Mucosa of rectum (tissue), 2 donors: ENCODE data around the gene SNTN.
A peak's percentile ranks its signal among the peaks of the same experiment; 100 is the strongest.

Source experiments
- H3K27ac ChIP-seq, 2 donors: one replicate each; pipeline ENCODE4 v1.7.0; 2013; ENCODE audit warnings: inconsistent platforms in 2 of 2, low read depth in 2 of 2, low read length in 2 of 2
- H3K27me3 ChIP-seq, 2 donors: one replicate each; pipeline ENCODE4 v1.7.0; 2013; ENCODE audit warnings: low read length in 2 of 2; ENCODE audit not compliant: control insufficient read depth in 2 of 2, insufficient read depth in 2 of 2
- H3K36me3 ChIP-seq, 2 donors: one replicate each; pipeline ENCODE4 v1.7.0; 2013; ENCODE audit warnings: low read length in 2 of 2; ENCODE audit not compliant: control insufficient read depth in 2 of 2, insufficient read depth in 2 of 2
- H3K4me1 ChIP-seq, 2 donors: one replicate each; pipeline ENCODE4 v1.7.0; 2013; ENCODE audit warnings: low read length in 2 of 2, mild to moderate bottlenecking in 1 of 2; ENCODE audit not compliant: control insufficient read depth in 2 of 2, insufficient read depth in 2 of 2
- H3K4me3 ChIP-seq, 2 donors: one replicate each; pipeline ENCODE4 v1.7.0; 2013; ENCODE audit warnings: low read length in 2 of 2
- H3K9ac ChIP-seq, 2 donors: one replicate each; pipeline ENCODE4 v1.7.0; 2013; ENCODE audit warnings: low read length in 2 of 2, low read depth in 1 of 2, mild to moderate bottlenecking in 1 of 2
- H3K9me3 ChIP-seq, 2 donors: one replicate each; pipeline ENCODE4 v1.7.0; 2013; ENCODE audit warnings: low read length in 2 of 2; ENCODE audit not compliant: control insufficient read depth in 2 of 2
- donor health status: healthy.
- donor health status: Normal muscosa, but diverticular disease.

Gene SNTN

DNA sequence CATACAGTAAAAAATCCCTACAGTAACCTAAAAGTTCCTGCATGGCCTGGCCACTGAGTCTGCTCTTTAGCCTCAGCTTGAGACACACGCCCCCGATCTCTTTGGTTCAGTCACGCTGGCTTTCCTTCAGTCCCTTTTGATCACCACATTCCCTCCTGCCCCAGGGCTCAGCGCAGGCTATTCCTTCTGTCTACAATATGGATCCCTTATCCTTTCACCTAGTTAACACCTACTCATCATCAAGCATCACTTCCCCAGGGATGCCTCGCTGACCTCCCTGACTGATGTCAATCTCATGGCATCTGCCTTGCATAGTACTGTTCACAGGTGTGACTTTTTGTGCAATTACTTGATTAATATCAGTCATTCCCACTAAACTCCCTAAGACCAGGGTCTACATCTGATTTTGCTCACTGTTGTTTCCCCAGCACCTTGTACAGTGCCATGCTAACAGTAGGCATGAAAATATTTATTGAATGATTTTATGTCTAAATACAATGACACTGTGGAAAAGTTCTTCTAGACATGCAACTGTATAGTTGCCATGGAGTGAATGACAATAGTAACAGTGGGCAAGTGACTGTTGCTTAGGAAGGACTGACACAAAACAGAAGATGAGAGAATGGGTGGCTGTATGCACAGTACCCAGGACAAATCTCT is at the start of gene SNTN:
TSS of gene SNTN (plus strand) at position 610 of the 660 bp plus-strand sequence. CDS start at position 623, 13 bp downstream.
- Histone ChIP-seq H3K9me3 (no peaks in the 10 kb centered on the region), H3K9ac (peak within 1 kb of the TSS in 1 of 2 donors; percentile 8), H3K27ac (no peak within 1 kb of the TSS), H3K4me1 (no peaks in the 10 kb centered on the region), H3K4me3 (no peak within 1 kb of the TSS), H3K36me3 (no peaks in the 10 kb centered on the region), H3K27me3 (no peaks in the 10 kb centered on the region)

- H3K4me3 ChIP-seq = no peak overlapping the region
- no peaks in the 10 kb centered on the region for H3K27me3 ChIP-seq
- no peaks in the 10 kb centered on the region for H3K36me3 ChIP-seq
Observed at GRCh38 chr3:63607716-63608115, 44.8 kb upstream of the SNTN start.

GRCh38 chr3:63609408-63609807 is 43.1 kb upstream of the SNTN start:
- H3K4me3 ChIP-seq = no peak overlapping the region
- H3K27me3 ChIP-seq = no peaks in the 10 kb centered on the region
- H3K9me3 ChIP-seq = no peaks in the 10 kb centered on the region
- H3K27ac ChIP-seq = no peak overlapping the region
- no peaks in the 10 kb centered on the region for H3K36me3 ChIP-seq
- H3K9ac ChIP-seq = no peak overlapping the region
- no peaks in the 10 kb centered on the region for H3K4me1 ChIP-seq

More at GRCh38 chr3:63607716-63608115, 44.8 kb upstream of the SNTN start:
- no peak overlapping the region for H3K9ac ChIP-seq
- H3K27ac ChIP-seq = no peak overlapping the region
- H3K9me3 ChIP-seq = no peaks in the 10 kb centered on the region
- no peaks in the 10 kb centered on the region for H3K4me1 ChIP-seq

- Histone ChIP-seq H3K27ac (no peak overlapping the region), H3K4me3 (no peak overlapping the region), H3K27me3 (no peaks in the 10 kb centered on the region), H3K36me3 (no peaks in the 10 kb centered on the region), H3K4me1 (no peaks in the 10 kb centered on the region), H3K9me3 (no peaks in the 10 kb centered on the region), H3K9ac (no peak overlapping the region)
Observed at GRCh38 chr3:63609834-63610233, 42.6 kb upstream of the SNTN start.

DNA sequence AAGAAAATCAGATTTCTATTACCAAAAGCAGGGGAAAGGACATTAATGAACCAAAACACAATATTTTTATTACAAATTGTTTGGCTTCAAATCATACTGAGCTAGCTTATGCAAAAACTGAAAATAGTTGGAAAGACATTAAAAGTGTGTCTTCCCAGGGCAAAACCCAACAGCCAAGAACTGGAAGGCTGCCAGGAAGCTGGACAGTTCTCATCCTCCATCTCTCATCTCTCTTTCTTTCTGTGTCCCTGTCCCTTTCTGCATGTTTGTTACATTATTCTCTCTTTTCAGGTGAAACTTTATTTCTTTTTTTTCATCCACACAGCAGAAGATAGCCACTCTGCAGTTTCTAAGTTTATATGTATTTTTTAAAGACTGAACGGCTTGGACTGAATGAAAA is 41.1 kb upstream of the SNTN start:
- Histone ChIP-seq H3K9ac (no peak overlapping the region), H3K4me1 (no peaks in the 10 kb centered on the region), H3K27me3 (no peaks in the 10 kb centered on the region), H3K36me3 (no peaks in the 10 kb centered on the region), H3K4me3 (no peak overlapping the region), H3K27ac (no peak overlapping the region), H3K9me3 (no peaks in the 10 kb centered on the region)

- no peak overlapping the region for H3K9ac ChIP-seq
- H3K36me3 ChIP-seq = no peaks in the 10 kb centered on the region
Observed at GRCh38 chr3:63613561-63613960, 38.9 kb upstream of the SNTN start.

DNA sequence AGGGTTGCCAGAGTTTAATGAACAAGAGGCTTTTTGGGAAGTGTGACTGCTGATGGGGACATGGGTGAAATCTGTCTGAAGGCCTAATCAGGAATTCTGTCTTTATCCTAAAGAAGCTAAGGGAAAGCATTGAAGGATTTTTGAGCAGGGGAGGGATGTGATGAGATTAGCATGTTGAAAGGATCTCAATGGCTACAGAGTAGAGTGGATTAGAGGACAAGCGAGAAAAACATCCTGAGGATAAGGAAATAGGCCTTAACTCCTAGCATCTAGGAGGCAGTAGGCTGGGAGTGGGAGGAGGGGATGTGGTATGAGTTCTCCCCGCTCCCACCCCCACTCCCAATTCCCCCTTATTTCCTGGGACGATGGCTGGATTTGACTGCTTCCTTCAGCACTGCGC is 35.1 kb upstream of the SNTN start:
- Histone ChIP-seq H3K4me3 (no peak overlapping the region), H3K4me1 (no peaks in the 10 kb centered on the region), H3K9ac (no peak overlapping the region), H3K9me3 (no peaks in the 10 kb centered on the region), H3K27ac (no peak overlapping the region), H3K36me3 (no peaks in the 10 kb centered on the region), H3K27me3 (no peaks in the 10 kb centered on the region)

More at GRCh38 chr3:63613561-63613960, 38.9 kb upstream of the SNTN start:
- H3K9me3 ChIP-seq = no peaks in the 10 kb centered on the region
- no peak overlapping the region for H3K4me3 ChIP-seq
- no peak overlapping the region for H3K27ac ChIP-seq
- no peaks in the 10 kb centered on the region for H3K4me1 ChIP-seq
- no peaks in the 10 kb centered on the region for H3K27me3 ChIP-seq

DNA sequence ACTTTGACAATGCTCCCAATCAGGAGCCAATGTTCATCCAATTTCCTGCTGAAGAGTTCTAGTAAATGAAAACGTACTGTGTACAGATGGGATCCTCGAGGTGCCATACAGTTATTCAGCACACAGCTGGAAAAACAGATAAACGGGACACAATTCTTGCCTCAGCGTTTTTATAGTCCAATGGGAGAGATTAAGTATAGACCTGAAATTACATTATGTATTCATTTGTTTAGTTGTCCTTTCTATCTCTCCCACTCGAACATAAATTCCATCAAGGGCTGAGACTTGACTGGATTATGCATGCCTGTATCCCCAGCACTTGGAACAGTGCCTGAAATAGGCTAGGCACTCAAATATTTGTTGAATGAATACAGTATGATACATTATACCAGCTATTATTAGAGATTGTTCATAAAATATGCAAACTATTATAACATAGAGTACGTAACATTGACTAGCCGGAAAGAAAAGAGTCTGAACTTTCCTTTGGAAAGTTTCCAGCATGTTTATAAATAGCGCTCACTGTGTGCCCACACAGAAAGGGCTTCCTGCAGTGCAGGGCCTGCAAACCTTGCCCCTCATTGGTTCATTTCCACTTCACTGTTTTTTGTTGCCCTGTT is 27.4 kb upstream of the SNTN start:
- no peaks in the 10 kb centered on the region for H3K36me3 ChIP-seq
- H3K9ac ChIP-seq = no peak overlapping the region
- no peaks in the 10 kb centered on the region for H3K9me3 ChIP-seq
- no peak overlapping the region for H3K27ac ChIP-seq
- no peak overlapping the region for H3K4me3 ChIP-seq
- H3K4me1 ChIP-seq = no peaks in the 10 kb centered on the region
- no peaks in the 10 kb centered on the region for H3K27me3 ChIP-seq

GRCh38 chr3:63631670-63632069 is 20.8 kb upstream of the SNTN start:
- Histone ChIP-seq H3K4me1 (no peaks in the 10 kb centered on the region), H3K4me3 (no peak overlapping the region), H3K27ac (no peak overlapping the region), H3K27me3 (no peaks in the 10 kb centered on the region), H3K9ac (no peak overlapping the region), H3K36me3 (no peaks in the 10 kb centered on the region), H3K9me3 (no peaks in the 10 kb centered on the region)

- H3K4me1 ChIP-seq = no peaks in the 10 kb centered on the region
- no peak overlapping the region for H3K27ac ChIP-seq
- no peak overlapping the region for H3K4me3 ChIP-seq
- H3K27me3 ChIP-seq = no peaks in the 10 kb centered on the region
- no peaks in the 10 kb centered on the region for H3K9me3 ChIP-seq
- no peak overlapping the region for H3K9ac ChIP-seq
- no peaks in the 10 kb centered on the region for H3K36me3 ChIP-seq
Observed at GRCh38 chr3:63635186-63635585, 17.3 kb upstream of the SNTN start.
